Hematopoietic multipotent progenitor cell treated with erythropoietin and hydrocortisone succinate and interleukin-3 and kit ligand, for 4 days (in vitro differentiated cells): Measurements from ENCODE around the gene DNER.
"Not testable (repeated sequence)": the region's sequence is repeated elsewhere in the genome, so short reads cannot be mapped to it uniquely, and the experiment has no call there.

Experiments
- DNase-seq: peaks from one replicate; pipeline ENCODE4 v3.0.0-alpha.2; 2015

The DNER gene

DNA sequence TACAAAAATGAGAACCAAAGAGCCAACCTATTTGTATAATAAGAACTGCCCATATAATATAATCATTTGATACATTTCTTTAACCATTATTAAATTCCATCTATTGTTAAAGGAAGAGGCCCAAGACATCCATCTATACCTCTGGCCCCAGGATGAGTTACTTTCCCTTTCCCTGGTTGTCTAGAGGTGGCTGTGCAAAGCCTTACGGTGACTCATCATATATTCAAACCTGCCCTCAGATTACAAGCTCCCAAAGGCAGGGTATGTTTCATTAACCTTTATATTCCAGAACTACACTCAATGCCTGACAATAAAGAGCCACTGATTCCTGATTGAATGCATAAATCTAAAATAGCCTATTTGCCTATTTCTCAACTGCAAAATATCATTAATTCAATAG is 337.5 kb downstream of the DNER start:
- DNase-seq: no peak

DNA sequence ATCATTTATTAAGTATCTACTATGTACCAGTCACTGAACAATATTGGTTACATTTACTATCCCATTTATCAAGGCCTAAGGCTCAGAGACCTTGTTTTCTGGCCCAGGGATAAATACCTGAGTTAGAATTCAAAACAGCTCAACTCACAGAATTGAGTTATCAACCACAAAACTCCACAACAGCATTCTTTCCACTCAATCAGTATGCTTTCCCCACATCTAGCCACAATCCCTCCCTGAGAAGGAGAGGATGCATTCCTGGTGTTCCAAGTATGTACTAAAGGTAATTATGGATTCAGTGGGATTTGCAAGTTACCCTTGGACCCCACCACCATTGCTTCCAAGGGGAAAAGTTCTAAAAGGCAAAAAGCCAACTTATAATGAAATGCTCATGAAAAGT is 339.1 kb downstream of the DNER start:
- DNase-seq: no peak

DNA sequence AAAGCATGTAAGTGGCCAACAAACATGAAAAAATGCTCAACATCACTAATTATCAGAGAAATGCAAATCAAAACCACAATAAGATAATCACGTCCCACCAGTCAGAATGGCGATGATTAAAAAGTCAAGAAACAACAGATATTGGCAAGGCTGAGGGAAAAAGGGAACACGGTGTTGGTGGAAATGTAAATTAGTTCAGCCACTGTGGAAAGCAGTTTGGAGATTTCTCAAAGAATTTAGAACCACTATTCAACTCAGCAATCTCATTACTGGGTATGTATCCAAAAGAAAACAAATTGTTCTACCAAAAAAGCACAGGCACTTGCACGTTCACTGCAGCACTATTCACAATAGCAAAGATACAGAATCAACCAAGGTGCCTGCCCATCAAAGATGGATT is 341.0 kb downstream of the DNER start:
- DNase-seq: not testable (repeated sequence)

DNA sequence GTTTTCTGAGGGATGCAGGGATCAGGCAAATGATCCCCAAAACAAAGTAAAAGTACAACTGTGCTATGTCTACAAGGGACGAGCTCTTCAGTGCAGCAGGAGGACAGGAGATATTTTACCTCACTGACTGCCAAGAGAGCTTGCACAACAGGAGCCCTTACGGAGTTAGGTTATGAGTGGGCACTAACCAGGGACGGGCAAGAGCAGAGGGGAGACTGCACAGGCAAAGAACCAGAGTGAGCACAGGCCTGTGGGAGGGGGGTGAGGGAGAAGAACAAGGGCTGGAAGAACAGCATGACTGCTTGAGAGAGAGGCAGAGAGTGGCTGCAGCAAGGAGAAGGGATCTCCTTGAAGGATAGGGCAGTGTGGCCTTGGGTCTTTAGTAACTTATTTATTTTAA is 342.1 kb downstream of the DNER start:
- DNase-seq: no peak

DNA sequence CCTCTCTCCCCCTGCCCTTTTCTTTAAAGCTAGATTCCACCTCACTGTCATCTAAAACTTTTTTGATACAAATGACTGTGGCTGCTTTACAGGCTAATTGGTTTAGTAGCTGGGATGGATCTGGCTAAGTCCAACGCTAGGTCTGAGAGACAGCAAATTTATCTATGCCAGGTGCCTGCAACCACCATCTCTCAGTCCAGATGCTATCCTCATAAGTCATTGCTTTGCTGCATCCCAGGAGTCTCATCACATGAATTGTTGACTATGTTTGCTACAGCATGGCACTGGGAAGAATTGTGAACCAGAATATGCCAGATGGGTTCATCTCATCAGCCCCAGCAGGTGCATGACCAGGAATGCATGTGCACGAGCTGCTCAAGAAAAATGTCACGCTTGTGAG is 343.3 kb downstream of the DNER start:
- no peak for DNase-seq

DNA sequence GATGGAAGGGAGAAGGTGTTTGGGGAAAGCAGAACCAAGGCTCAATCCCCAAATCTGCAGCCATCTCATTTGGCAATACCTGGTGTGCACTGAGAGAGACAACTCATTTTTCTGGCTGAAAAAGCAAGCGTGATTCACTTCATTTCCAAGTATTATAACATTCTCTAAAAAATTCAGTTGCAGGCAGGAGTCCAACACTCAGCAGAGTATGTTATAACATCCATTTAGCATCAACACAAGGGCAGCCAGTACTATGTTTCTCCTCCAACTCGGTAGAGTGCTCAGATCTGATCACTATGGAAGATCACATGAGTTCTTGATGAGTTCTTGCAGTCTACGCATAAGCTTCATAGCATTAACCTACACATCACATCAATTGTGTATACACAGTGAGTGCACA is 343.8 kb downstream of the DNER start:
- no peak for DNase-seq

DNA sequence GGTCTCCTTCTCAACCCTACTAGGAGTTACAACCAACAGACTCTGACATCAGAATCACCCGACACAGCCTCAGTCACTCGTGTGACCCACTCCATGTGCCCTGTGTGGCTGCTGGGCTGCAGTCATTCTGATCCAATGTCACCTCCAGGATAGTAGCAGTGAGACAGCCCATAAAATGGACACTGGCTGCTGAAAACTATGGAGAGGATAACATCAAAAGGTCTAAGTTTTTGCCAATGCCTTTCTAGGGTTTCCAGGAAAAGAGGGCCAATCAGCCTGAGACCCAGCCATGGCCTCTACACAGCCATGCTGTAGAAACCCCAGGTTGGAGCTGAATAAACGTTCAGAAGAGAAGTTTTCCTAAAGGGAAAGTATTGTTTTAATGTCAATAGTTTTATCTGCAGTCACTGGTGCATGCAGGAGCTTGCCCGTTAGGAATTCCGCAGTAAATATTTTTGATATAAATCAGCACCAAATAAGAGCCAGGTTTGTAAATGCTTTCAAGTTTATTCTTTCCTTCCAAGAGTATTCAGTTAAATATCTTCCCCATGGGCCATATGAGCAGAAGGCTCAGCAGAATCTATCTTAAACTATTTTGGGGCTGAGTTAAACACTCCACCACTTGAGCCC is 351.1 kb downstream of the DNER start:
- DNase-seq: no peak

DNA sequence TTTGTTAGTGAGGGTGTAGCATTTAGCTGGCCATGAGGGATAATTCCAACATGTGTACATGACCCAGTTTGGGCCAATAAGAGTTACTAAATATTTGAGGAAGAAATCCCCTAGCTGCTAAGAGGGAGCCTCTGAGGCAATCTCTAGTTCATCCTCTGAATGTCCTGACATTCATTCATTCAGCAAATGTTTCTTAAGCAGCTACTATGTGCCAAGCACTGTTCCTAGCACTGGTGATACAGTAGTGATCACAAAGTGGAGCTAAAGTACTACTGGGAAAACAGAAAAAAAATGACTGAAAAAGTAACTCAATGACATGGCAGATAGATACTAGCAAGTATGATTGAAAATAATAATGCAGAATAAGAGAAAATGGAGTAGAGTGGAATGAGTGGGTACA is 363.5 kb downstream of the DNER start:
- no peak for DNase-seq

DNA sequence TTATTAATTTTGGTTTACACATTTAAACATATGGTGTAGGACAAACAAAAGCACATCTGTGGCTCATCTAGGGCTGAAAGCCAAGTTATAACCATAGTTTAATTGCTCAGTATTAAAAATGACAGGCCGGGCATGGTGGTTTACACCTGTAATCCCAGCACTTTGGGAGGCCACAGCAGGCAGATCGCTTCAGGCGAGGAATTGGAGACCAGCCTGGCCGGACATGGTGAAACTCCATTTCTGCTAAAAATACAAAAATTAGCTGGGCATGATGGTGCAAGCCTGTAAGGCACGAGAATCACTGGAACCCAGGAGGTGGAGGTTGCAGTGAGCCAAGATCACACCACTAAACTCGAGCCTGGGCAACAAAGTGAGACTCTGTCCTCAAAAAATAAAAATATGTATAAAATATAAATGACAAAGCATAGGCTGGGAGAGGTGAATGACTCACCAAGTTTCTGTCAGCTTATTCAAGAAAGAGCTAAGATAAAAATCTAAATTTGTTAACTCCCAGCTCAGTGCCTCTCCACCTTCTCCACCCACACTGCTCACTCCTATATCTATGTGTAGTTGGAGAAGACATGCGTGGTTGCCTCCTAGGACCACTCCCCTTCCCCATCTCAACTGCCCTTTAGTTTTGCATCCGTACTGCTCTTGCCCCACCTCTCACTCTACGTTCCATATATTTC is 364.1 kb downstream of the DNER start:
- no peak for DNase-seq

DNA sequence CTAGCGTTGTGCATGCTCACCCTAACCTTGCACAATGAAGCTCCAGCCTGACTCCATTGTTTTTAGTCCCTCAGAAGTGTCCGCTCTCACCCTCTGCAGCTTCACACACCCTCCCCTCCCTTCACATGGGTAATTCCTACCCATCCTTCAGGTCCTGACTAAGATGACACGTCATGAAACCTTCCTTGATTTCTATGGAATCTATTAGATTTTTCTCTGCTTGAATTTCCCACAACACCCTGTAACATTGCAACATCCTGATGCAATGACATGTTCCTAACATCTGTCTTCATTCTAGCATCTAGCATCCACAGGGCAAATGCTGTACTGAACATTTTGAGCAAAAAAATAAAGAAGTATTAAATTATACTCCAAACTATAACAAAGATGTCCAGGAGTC is 366.2 kb downstream of the DNER start:
- DNase-seq: no peak

DNA sequence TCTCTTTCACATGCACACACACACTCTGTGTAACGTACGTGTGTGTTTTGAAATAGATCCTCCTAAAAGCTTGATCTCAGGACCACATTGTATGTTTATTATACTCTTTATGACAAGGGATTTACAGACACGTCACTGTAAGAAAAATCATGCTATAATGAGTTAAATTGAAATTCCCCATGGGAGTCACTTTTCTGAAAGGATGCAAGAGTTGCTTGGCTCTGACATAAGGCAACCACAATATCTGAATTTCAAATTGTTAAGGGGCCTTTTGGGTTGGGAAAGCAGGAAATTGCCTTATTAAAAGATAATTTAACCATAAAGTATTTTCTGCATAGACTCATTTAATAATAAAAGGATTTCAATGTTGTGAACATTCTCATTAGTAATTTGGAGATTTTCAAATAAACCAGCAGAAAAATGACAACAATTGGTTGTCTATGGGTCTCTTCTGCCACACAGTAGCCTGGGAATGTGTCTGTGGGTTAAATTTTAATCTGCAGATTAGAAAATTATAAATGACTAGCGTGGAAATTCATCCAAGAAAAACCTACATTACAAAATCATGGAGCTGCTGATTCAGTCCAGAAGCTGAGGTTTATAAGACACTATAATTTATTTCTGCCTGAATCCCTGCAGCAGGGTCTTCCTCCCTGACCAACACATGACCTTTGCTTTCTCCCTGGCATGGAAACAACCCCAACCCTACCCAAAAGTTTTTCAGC is 367.4 kb downstream of the DNER start:
- DNase-seq: no peak

DNA sequence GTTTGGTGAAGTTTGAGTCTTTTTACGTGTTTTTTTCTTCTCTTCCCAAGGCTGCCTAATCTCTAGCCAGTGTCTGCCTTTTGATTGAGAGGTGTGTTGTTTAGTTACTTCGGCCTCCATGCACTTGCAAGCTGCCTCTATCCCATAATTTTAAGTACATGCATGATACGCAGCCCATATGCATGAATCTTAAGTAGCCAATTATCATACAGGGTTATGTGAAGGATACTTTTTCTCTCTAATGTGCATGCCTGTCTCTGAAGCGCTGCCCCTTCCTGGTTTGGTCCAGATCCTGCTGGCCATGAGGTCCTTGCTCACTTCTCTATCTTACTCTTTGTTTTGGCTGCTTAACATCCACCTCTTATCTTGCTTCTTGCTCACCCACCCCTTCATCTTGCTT is 369.4 kb downstream of the DNER start:
- no peak for DNase-seq

DNA sequence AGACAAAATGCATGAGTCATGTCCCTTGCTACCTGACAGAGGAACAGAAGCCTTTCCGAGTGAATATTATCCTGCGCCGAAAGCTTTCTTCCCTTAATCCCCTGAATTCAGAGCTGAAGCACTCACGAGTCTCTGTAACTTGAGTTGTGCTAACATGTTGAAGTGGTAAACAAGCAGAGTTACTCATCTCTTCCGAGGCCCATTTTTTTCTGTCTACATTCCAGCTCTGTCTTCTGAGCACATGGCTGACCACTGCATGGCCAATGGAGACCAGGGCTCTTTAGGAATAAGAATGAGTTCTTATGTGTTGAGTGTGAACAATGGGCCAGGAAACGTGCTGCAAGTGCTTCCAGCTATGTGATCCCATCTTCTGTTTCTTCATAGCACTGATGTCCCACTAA is 370.2 kb downstream of the DNER start:
- no peak for DNase-seq

DNA sequence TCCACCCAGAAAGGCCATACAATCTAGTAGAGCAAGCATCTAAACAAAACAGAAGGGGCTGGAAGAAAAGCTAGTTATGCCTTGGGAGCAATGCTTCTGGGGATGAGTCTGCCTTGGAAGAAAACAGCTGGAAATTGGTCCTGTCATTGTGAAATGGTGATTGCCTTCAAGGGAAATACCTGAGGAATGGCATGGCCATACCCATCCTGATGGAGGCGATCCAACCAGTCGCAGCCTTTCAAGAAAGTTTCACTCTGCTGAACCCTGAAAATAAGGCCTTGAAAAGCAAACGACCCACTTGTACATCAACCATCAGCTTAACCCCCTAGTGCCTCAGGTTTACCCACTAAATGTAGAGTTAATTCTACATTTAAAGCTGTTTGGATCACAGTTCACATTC is 370.7 kb downstream of the DNER start:
- DNase-seq: no peak

DNA sequence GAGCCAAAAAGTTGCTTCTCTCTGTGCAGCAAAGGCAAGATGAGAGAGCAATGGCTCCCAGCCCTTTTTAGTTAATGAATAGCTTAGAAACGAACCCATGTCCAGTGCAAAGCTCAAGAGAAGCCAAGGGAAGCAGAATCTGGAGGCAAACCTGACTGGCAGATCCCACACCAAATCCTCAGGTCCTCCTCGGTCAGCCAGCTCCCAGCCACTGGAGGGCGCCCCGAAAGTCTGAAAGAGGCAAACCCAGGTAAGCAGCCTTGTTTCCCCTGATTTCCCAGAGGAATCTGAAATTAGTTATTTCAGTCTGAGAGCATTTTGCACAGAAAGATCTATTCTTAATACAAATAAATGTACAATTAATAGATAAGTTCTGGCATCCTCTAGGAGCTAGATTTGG is 372.0 kb downstream of the DNER start:
- peak; percentile 10 for DNase-seq

DNA sequence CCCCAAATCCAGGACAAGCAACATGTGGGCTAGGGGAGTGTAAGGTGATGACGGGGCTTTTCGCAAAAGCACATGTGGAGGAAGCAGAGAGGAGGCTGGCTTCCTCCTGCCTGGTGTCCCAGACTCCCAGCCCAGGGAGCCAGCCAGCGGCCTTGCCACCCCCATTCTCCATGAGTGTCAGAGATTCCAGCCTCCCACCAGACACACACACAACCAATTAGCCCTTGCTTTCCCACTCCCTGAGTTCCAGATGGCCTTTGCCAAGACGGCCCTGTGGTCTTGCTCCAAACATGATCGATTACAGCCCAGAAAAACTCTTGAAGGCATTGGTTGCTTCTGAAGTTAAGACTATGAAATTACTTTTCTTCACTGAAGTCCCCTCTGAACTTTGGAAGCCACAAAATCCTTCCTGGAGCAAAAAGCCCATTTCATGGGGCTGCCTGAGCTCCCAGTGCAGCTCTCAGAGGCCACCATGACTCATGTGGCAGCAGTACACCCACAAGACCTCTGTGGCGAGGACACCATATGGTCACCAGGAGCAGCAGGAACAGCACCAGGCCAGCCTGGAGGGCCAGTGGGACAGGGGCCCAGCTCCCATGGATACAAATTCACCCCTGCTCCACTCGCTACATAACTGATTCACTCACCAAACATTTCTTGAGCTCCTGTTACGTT is 374.1 kb downstream of the DNER start:
- DNase-seq: no peak

DNA sequence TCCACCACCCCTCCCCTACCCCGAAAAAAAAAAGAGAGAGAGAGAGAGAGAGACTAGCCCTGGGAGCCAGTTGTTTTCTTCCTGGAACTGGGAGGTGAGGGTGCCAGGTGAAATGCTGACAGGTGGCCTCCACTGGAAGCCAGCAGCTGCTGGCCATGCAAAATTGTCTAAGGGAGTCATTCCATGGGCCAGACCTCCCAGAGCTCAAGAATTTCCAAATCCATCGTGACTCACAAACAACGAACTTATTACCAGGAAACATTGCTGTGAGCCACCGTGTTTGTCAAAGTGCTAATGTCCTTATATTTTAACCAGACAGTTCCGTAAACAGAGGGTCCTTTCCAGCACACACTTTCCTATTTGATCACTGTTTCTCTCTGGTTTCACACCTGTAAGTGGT is 374.7 kb downstream of the DNER start:
- DNase-seq: no peak

DNA sequence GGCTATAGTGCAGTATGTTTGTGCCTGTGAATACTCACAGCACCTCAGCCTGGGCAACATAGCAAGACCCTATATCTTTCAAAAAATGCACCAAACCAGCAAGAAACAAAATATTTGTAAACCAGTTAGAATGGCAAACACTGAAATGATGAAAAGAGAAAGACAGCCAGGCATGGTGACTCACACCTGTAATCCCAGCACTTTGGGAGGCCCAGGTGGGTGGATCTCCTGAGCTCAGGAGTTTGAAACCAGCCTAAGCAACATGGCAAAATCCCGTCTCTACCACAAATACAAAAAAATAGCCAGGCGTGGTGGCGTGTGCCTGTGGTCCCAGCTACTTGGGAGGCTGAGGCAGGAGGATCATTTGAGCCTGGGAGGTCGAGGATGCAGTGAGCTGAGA is 375.2 kb downstream of the DNER start:
- not testable (repeated sequence) for DNase-seq

DNA sequence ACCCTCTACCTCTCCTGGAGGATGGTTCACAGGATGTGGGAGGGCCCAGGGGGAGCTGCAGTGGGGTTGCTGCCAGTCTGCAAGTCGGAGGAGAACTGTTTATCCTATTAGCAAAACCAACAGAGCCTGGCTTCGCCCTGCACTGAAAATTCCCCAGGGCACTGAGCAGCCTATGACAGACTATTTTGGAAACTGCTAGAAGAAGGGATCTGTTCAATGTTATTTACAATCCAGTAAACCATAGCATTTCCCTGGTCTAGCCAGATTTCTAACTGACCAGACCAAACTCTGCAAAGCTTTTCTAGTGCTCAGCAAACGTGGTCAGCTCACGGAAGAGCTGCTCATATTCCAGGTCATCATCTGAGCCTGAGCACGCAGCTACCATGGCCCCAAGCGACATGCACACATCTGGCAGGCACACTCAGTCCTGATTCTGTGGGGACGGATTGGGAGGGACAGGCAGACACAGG is 378.4 kb downstream of the DNER start:
- DNase-seq: no peak

DNA sequence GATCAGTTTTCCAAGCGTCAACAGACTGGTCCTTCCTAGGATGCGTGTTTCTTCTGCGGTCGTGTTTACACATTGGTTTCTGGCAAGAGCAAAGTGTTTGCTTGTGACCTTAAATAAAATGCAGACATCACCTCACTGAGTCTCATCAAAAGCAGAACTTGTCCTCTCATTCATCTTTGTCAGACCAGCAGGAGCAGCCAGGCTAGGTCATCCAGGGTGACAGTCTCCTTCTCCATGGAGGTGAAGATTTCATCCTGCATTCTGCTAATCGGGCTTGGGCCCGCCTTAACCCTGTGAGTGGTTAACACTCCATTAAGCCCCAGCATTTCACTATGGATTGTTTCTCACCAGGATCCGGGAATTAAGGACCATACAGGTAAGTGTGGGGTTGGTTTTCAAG is 379.0 kb downstream of the DNER start:
- no peak for DNase-seq

DNA sequence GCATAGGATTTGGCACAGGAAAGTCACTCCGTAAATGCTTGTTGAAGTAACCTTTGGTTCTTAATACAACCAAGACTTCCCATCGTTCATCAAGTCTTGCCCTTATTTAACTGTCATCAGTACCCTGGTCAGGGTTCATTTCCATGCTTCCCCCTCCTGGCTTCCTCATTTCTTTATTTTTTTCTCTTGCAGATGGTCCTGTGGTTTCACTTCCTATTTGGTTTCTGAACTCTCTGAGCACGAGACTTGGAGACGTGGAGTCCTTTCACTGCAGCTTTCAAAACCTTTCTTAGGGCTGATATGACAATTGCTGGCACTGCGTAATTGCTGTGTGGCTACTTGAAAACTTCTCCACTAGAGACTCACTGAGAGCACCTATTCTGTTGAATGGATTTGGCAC is 383.4 kb downstream of the DNER start:
- peak; percentile 70 for DNase-seq

DNA sequence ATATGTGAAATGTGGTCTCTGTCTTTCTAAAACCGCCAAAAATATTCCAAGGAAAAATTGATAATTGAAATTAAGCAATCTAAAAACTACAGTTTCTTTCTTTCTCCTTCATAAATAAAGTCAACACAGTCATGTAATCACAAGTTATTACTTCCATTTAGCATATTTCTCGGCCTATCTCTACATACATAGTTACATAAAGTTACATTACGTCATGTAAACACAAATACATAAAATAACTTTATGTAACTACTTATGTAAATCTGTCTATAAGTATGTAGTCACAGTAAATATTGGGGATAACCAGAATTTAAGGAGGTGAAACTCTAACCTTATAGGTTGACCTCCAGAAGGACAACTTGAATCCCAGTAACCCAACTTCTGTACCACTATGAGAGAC is 394.8 kb downstream of the DNER start:
- DNase-seq: no peak

DNA sequence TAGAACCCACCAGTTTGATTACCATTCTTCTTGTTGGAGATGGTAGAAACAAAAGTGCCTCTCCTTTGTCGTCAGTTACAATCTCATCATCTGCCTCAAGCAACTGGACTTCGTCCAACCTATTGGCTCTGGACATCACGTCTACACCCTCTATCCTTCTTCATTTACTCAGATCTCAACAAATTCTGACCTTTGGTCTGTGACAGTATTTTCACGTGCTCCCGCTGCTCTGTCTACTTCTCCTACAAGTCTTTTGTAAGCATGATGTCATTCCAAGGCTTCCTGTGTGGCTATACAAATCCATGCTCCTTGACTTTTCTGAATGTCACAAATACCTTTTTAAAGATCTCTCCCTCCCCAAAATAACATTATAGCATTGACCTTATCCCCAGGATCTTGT is 400.2 kb downstream of the DNER start:
- DNase-seq: no peak

DNA sequence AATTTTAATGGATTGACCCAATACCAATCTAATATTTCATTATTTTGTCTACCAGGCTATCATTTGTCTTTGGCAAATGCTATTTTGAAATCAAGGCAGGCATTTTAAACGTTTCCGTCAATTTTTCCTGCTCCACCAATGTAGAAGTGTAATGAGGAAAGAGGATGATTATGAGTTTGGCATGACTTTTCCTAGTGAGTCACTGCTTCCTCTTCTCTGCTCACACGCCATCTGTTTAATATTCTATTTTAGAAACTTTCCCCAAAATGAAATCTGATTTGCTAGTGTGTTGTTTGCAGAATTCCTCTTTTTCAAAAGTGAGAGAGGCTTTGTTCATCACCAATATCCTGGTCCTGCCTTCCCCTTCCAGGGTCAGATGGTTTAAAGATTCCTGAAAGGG is 400.8 kb downstream of the DNER start:
- DNase-seq: no peak
